Measurements from ENCODE around the gene DNAH11. TPM values are rescaled to one million over a fixed set of nuclear protein-coding genes. Genes with fewer than 3 reads are reported as not detected.

Gene DNAH11
- total and polyA plus RNA-seq, 2 of the 13 experiments (the other 11 are each of a cell fraction or from before 2014, with no cell fraction given), result not detected

- Histone ChIP-seq H3K79me2 (ENCODE audit: insufficient read depth, low read length) (no peaks in the 10 kb centered on the region), H2AFZ (ENCODE audit: low read length) (no peak overlapping the region), H3K36me3 (replicated peaks in 1 of 2; ENCODE audit: control insufficient read depth in 1 of 2, insufficient read depth in 2 of 2, low read length in 2 of 2) (no peaks in the 10 kb centered on the region), H3K4me1 (ENCODE audit: insufficient read depth, low read length) (no peaks in the 10 kb centered on the region), H3K9ac (ENCODE audit: insufficient read depth, low read depth, low read length) (no peak overlapping the region), H4K20me1 (ENCODE audit: insufficient read depth, low read length) (no peaks in the 10 kb centered on the region), H3K9me3 (ENCODE audit: low read length) (no peaks in the 10 kb centered on the region), H3K27me3 (ENCODE audit: control insufficient read depth in 1 of 2, insufficient read depth in 2 of 2, low read length in 2 of 2) (no peaks in the 10 kb centered on the region), H3K4me2 (ENCODE audit: low read depth, low read length) (no peak overlapping the region), H3K27ac (ENCODE audit: extremely low read length, insufficient read depth, low read length) (no peak overlapping the region), H3K4me3 (replicated peaks in 1 of 3; ENCODE audit: insufficient read depth in 1 of 3, low read depth in 2 of 3, low read length in 3 of 3) (no peak overlapping the region)
- TF ChIP-seq, protein P1, sequence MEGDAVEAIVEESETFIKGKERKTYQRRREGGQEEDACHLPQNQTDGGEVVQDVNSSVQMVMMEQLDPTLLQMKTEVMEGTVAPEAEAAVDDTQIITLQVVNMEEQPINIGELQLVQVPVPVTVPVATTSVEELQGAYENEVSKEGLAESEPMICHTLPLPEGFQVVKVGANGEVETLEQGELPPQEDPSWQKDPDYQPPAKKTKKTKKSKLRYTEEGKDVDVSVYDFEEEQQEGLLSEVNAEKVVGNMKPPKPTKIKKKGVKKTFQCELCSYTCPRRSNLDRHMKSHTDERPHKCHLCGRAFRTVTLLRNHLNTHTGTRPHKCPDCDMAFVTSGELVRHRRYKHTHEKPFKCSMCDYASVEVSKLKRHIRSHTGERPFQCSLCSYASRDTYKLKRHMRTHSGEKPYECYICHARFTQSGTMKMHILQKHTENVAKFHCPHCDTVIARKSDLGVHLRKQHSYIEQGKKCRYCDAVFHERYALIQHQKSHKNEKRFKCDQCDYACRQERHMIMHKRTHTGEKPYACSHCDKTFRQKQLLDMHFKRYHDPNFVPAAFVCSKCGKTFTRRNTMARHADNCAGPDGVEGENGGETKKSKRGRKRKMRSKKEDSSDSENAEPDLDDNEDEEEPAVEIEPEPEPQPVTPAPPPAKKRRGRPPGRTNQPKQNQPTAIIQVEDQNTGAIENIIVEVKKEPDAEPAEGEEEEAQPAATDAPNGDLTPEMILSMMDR (CRISPR knock-in tag; IDR thresholded peaks at IDR 0.05), result no peak
- TF ChIP-seq ZNF557 (CRISPR knock-in tag; IDR thresholded peaks at IDR 0.05), result no peak
- no peak for TF ChIP-seq ISL2 (CRISPR knock-in tag; IDR thresholded peaks at IDR 0.05)
- TF ChIP-seq KDM2A (CRISPR knock-in tag; IDR thresholded peaks at IDR 0.05; ENCODE audit: borderline replicate concordance, low read depth), result no peak
- POLR2A ChIA-PET, result no interaction called here
- ATAC-seq (no peak), FAIRE-seq (no peak), DNase-seq (ENCODE audit: low spot score) (no peak)
- BruUV-seq (replicated peaks), result no TSS peak
- CTCF ChIA-PET (ENCODE audit: low intra/inter-chr PET ratio, low total read pairs), result no interaction called here
- in situ Hi-C loops (cut with HindIII; ENCODE audit: extremely low pct_ligation_motif_present, low pct_unique_long_range_greater_than_20kb), result no loop called here
- intact Hi-C loops (cut with micrococcal nuclease; ENCODE audit: unreplicated experiment), result no loop called here
- 3% methylated on average over 3 of the region's 4 CpGs for WGBS (ENCODE audit: low lambda C conversion rate)
Measured at GRCh38 chr7:21587139-21587784, 44.4 kb downstream of the DNAH11 start.

DNA sequence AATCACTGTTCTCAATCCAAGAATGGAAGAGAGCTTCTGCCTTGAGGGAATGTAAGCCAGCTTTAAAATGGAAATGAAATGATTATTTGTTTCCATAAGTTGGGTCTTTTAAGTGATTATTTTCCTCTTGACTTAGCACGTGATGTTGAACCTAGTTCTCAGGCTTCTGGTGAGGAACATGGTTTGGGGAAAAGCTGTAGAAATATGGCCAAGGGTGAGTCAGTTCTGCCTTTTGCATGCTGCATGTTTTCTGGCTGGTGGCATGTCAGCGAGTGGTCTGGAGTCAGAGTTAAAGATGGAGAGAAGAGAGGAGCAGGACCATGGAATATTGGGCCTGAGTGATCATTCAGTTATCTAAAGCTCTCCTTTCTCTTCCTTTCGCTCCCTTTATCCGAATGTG is 54.0 kb downstream of the DNAH11 start:
- WGBS (ENCODE audit: low lambda C conversion rate), result 44% methylated on average over 4 of the region's 4 CpGs
- ATAC-seq (no peak), FAIRE-seq (no peak), DNase-seq (ENCODE audit: low spot score) (no peak)
- no peak overlapping the region for H3K9ac ChIP-seq (ENCODE audit: insufficient read depth, low read depth, low read length)
- no peaks in the 10 kb centered on the region for H4K20me1 ChIP-seq (ENCODE audit: insufficient read depth, low read length)
- no peak overlapping the region for H2AFZ ChIP-seq (ENCODE audit: low read length)
- ChIA-PET CTCF (ENCODE audit: low intra/inter-chr PET ratio, low total read pairs) (no interaction called here), POLR2A (no interaction called here)
- 0 out of 5 replicates have a peak, but pooled peaks cover 0 to 3% of the 10 kb centered on the region in 2 experiments for H3K27me3 ChIP-seq (ENCODE audit: control insufficient read depth in 1 of 2, insufficient read depth in 2 of 2, low read length in 2 of 2)
- H3K4me3 ChIP-seq (replicated peaks in 1 of 3; ENCODE audit: insufficient read depth in 1 of 3, low read depth in 2 of 3, low read length in 3 of 3), result no peak overlapping the region
- no TSS peak for BruUV-seq (replicated peaks)
- no peaks in the 10 kb centered on the region for H3K79me2 ChIP-seq (ENCODE audit: insufficient read depth, low read length)
- no peaks in the 10 kb centered on the region for H3K4me1 ChIP-seq (ENCODE audit: insufficient read depth, low read length)
- H3K9me3 ChIP-seq (ENCODE audit: low read length), result no peaks in the 10 kb centered on the region
- no peak overlapping the region for H3K4me2 ChIP-seq (ENCODE audit: low read depth, low read length)
- no peaks in the 10 kb centered on the region for H3K36me3 ChIP-seq (replicated peaks in 1 of 2; ENCODE audit: control insufficient read depth in 1 of 2, insufficient read depth in 2 of 2, low read length in 2 of 2)
- no peak overlapping the region for H3K27ac ChIP-seq (ENCODE audit: extremely low read length, insufficient read depth, low read length)
- intact Hi-C loops (cut with micrococcal nuclease; ENCODE audit: unreplicated experiment), result no loop called here
- in situ Hi-C loops (cut with HindIII; ENCODE audit: extremely low pct_ligation_motif_present, low pct_unique_long_range_greater_than_20kb), result no loop called here
- TF ChIP-seq, protein P2, sequence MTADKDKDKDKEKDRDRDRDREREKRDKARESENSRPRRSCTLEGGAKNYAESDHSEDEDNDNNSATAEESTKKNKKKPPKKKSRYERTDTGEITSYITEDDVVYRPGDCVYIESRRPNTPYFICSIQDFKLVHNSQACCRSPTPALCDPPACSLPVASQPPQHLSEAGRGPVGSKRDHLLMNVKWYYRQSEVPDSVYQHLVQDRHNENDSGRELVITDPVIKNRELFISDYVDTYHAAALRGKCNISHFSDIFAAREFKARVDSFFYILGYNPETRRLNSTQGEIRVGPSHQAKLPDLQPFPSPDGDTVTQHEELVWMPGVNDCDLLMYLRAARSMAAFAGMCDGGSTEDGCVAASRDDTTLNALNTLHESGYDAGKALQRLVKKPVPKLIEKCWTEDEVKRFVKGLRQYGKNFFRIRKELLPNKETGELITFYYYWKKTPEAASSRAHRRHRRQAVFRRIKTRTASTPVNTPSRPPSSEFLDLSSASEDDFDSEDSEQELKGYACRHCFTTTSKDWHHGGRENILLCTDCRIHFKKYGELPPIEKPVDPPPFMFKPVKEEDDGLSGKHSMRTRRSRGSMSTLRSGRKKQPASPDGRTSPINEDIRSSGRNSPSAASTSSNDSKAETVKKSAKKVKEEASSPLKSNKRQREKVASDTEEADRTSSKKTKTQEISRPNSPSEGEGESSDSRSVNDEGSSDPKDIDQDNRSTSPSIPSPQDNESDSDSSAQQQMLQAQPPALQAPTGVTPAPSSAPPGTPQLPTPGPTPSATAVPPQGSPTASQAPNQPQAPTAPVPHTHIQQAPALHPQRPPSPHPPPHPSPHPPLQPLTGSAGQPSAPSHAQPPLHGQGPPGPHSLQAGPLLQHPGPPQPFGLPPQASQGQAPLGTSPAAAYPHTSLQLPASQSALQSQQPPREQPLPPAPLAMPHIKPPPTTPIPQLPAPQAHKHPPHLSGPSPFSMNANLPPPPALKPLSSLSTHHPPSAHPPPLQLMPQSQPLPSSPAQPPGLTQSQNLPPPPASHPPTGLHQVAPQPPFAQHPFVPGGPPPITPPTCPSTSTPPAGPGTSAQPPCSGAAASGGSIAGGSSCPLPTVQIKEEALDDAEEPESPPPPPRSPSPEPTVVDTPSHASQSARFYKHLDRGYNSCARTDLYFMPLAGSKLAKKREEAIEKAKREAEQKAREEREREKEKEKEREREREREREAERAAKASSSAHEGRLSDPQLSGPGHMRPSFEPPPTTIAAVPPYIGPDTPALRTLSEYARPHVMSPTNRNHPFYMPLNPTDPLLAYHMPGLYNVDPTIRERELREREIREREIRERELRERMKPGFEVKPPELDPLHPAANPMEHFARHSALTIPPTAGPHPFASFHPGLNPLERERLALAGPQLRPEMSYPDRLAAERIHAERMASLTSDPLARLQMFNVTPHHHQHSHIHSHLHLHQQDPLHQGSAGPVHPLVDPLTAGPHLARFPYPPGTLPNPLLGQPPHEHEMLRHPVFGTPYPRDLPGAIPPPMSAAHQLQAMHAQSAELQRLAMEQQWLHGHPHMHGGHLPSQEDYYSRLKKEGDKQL (CRISPR knock-in tag; IDR thresholded peaks at IDR 0.05; ENCODE audit: low read depth), result no peak
- TF ChIP-seq FOXP4 (CRISPR knock-in tag; IDR thresholded peaks at IDR 0.05) (no peak), ZNF234 (CRISPR knock-in tag; conservative IDR thresholded peaks at IDR 0.05) (no peak), GABPB1 (CRISPR knock-in tag; IDR thresholded peaks at IDR 0.05) (no peak), ZNF256 (CRISPR knock-in tag; conservative IDR thresholded peaks at IDR 0.05) (no peak)

Data from HepG2 (cell line).